Left hindlimb (tissue), 1 donor: Measurements from ENCODE around the gene STAB2.

Source experiments
- DNase-seq: peaks from one replicate; pipeline ENCODE4 v3.0.0-alpha.2; 2018

STAB2 gene

GRCh38 chr12:103812789-103813188 lies 225.7 kb downstream of the STAB2 start:
- no peak for DNase-seq

GRCh38 chr12:103813426-103813825 lies 226.4 kb downstream of the STAB2 start:
- DNase-seq = no peak

DNA sequence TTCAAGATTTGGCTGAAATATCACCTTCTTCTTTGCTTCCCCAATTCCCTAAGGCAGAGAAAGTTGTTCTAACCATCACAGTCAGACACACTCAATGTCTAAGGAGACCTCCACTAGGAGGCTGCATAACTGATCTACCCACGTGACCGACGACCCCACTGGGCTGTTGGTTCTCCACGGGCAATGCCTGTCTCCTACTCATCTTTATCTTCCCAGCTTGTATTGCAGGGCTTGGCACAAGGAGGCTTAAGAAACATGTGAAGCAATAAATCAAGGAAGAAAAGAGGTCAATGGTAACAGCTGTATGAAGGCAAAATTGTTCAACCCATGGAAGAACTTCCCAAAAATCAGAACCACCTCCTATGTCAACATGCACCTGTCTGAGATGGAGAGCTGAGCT lies 226.9 kb downstream of the STAB2 start:
- DNase-seq = no peak

DNA sequence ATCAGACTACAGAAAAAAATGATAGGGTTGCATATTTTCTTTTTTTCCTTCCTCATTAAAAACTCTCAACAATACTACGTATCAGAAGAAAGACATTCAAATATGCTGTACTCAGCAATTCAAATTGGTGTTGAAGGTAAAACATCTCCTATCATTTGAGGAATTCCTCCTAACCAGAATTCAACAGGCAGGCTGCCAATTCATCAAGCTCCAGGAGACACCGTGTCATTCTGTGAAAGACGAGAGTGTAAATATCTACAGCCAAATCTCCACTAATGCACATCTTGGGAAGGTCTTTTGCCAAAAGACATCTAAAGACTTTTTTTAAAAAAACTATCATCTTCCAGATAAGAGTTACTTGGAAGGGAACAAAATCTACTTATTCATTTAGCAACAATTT lies 227.4 kb downstream of the STAB2 start:
- no peak for DNase-seq
